ENCODE results near the gene TRIM17. TPM values are rescaled to one million over a fixed set of nuclear protein-coding genes. Genes with fewer than 3 reads are reported as not detected.
A peak's percentile ranks its signal among the peaks of the same experiment; 100 is the strongest.

Gene TRIM17
- total RNA-seq, 1 experiment from 2014 or later = not detected

DNA sequence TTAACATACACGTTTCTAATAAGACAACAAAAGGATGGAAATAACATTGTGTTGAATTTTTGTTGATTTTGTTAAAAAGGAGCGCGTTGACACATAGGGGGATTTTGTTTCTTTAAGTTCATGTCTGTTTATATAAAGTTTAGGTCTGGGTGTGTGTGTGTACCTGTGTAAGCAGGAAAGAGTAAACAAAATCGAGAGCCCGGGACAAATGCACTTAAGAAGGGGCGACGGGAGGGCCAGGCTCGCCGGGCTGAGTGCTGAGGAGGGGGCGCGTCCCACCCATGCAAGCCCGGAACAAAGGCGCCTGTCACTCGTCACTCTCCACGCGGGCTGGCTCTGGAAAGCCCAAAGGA lies 28.8 kb upstream of the TRIM17 start:
- intact Hi-C loops (cut with micrococcal nuclease) = no loop called here
- Histone ChIP-seq H3K27me3 (ENCODE audit: low read length) (no peaks in the 10 kb centered on the region), H3K9me3 (ENCODE audit: low read length) (no peaks in the 10 kb centered on the region), H2AFZ (ENCODE audit: low read length) (peak overlapping the region; percentile 59), H3K27ac (ENCODE audit: low read length) (no peak overlapping the region), H3F3A (ENCODE audit: low read length, unreplicated experiment) (no peaks in the 10 kb centered on the region), H3K4me3 (ENCODE audit: low read length) (peak overlapping the region; percentile 28), H3K36me3 (ENCODE audit: low read depth, low read length) (no peaks in the 10 kb centered on the region), H4K20me1 (ENCODE audit: low read length) (no peaks in the 10 kb centered on the region), H3K4me1 (ENCODE audit: insufficient read depth, low read length) (peaks cover 6% of the 10 kb centered on the region; the same call in 1 of the 2 replicates), H3K79me2 (ENCODE audit: low read length) (no peaks in the 10 kb centered on the region), H3K9ac (ENCODE audit: low read length) (no peak overlapping the region), H3K4me2 (ENCODE audit: low read length) (peak overlapping the region; percentile 72), H3K9me2 (replicated peaks; ENCODE audit: low read length) (no peaks in the 10 kb centered on the region)
- no TSS peak for BruUV-seq (replicated peaks)
- ATAC-seq (no peak; the same call in 1 of the 2 replicates), DNase-seq (no peak)
- no peak for TF ChIP-seq CTCF (conservative IDR thresholded peaks at IDR 0.05; ENCODE audit: low read depth, low read length)
- TF ChIP-seq EZH2phosphoT487 (IDR thresholded peaks at IDR 0.05; ENCODE audit: borderline replicate concordance, low read length) = no peak
- TF ChIP-seq EZH2 (IDR thresholded peaks at IDR 0.05; ENCODE audit: low read length, unreplicated experiment) = no peak
- POLR2A ChIA-PET (ENCODE audit: unreplicated experiment) = no interaction called here
- CTCF ChIA-PET = no interaction called here

GRCh38 chr1:228443395-228443794 lies 26.7 kb upstream of the TRIM17 start:
- CTCF ChIA-PET = no interaction called here
- BruUV-seq (replicated peaks) = no TSS peak
- no peaks in the 10 kb centered on the region for H3K27me3 ChIP-seq (ENCODE audit: low read length)

More at GRCh38 chr1:228443395-228443794, 26.7 kb upstream of the TRIM17 start:
- Histone ChIP-seq H4K20me1 (ENCODE audit: low read length) (no peaks in the 10 kb centered on the region), H3K79me2 (ENCODE audit: low read length) (no peaks in the 10 kb centered on the region), H3K9ac (ENCODE audit: low read length) (no peak overlapping the region), H3K27ac (ENCODE audit: low read length) (no peak overlapping the region), H3F3A (ENCODE audit: low read length, unreplicated experiment) (no peaks in the 10 kb centered on the region), H3K4me2 (ENCODE audit: low read length) (no peak overlapping the region), H3K9me3 (ENCODE audit: low read length) (no peaks in the 10 kb centered on the region), H3K4me1 (ENCODE audit: insufficient read depth, low read length) (peaks cover 6% of the 10 kb centered on the region; the same call in 1 of the 2 replicates), H3K9me2 (replicated peaks; ENCODE audit: low read length) (no peaks in the 10 kb centered on the region), H2AFZ (ENCODE audit: low read length) (no peak overlapping the region), H3K4me3 (ENCODE audit: low read length) (no peak overlapping the region), H3K36me3 (ENCODE audit: low read depth, low read length) (no peaks in the 10 kb centered on the region)
- intact Hi-C loops (cut with micrococcal nuclease) = no loop called here
- POLR2A ChIA-PET (ENCODE audit: unreplicated experiment) = no interaction called here
- no peak for TF ChIP-seq CTCF (conservative IDR thresholded peaks at IDR 0.05; ENCODE audit: low read depth, low read length)
- TF ChIP-seq EZH2 (IDR thresholded peaks at IDR 0.05; ENCODE audit: low read length, unreplicated experiment) = no peak
- no peak for TF ChIP-seq EZH2phosphoT487 (IDR thresholded peaks at IDR 0.05; ENCODE audit: borderline replicate concordance, low read length)
- no peak for DNase-seq
- ATAC-seq = no peak

Measured in PC-3 (cell line).